IgD-negative memory B cell (primary cell): ENCODE measurements around the gene AWAT1. TPM values are rescaled to one million over a fixed set of nuclear protein-coding genes. Genes with fewer than 3 reads are reported as not detected.
"Not testable (repeated sequence)": the region's sequence is repeated elsewhere in the genome, so short reads cannot be mapped to it uniquely, and the experiment has no call there.

Experiments
- H3K27ac Mint-ChIP-seq, 3 donors: one replicate each; pipeline ENCODE4 v1.8.0; 2020 to 2022; ENCODE audit warnings: mild to moderate bottlenecking in 3 of 3, mixed read lengths in 3 of 3, moderate library complexity in 1 of 3
- H3K27me3 Mint-ChIP-seq: one replicate; pipeline ENCODE4 v1.8.0; 2021; ENCODE audit warnings: mixed read lengths
- H3K36me3 Mint-ChIP-seq: one replicate; pipeline ENCODE4 v1.8.0; 2020; ENCODE audit warnings: mild to moderate bottlenecking, mixed read lengths
- H3K4me1 Mint-ChIP-seq, 3 donors: one replicate each; pipeline ENCODE4 v1.8.0; 2020 to 2022; ENCODE audit warnings: mixed read lengths in 3 of 3, mild to moderate bottlenecking in 1 of 3
- H3K4me3 Mint-ChIP-seq, 4 donors: one replicate each; pipeline ENCODE4 v1.8.0; 2020 to 2022; ENCODE audit warnings: mild to moderate bottlenecking in 4 of 4, mixed read lengths in 4 of 4, moderate library complexity in 3 of 4
- H3K9me3 Mint-ChIP-seq, 3 donors: one replicate each; pipeline ENCODE4 v1.8.0; 2020 to 2021; ENCODE audit warnings: mixed read lengths in 3 of 3, mild to moderate bottlenecking in 1 of 3
- polyA plus RNA-seq: library from polyadenylated mRNA; unstranded; fragments of 300-500 nt; fragmentation: Illumina TruSeq; gene quantifications from one replicate; pipeline ENCODE4 v1.2.3, GENCODE V29; 2021

The AWAT1 gene
- polyA plus RNA-seq, result not detected

DNA sequence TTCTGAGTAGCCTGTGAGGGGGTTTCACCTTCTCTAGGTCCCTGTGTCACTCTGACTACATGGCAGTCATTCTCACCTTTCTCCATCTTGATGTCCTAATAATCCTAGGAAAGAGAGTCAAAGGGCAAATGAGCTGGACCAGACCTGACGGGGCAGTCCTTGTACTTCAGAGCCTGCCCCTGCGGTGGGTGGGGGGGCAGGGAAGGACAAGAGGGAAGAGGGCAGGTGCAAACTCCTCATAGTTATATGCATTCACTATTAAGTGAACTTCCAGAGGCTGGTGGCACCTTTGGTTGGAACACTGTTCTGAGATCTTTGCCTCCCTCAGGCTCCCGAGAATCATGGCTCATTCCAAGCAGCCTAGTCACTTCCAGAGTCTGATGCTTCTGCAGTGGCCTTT is at the start of gene AWAT1:
Gene AWAT1, plus strand, starts transcription at position 301 of the 400 bp plus-strand sequence. Its CDS starts 41 bp downstream, at position 342.
- H3K9me3 Mint-ChIP-seq, result no peaks in the 10 kb centered on the region
- H3K4me3 Mint-ChIP-seq, result no peak within 1 kb of the TSS
- no peaks in the 10 kb centered on the region for H3K27me3 Mint-ChIP-seq
- H3K27ac Mint-ChIP-seq, result peak within 1 kb of the TSS in 1 of 3 donors; percentile 16
- no peaks in the 10 kb centered on the region for H3K4me1 Mint-ChIP-seq
- no peaks in the 10 kb centered on the region for H3K36me3 Mint-ChIP-seq

DNA sequence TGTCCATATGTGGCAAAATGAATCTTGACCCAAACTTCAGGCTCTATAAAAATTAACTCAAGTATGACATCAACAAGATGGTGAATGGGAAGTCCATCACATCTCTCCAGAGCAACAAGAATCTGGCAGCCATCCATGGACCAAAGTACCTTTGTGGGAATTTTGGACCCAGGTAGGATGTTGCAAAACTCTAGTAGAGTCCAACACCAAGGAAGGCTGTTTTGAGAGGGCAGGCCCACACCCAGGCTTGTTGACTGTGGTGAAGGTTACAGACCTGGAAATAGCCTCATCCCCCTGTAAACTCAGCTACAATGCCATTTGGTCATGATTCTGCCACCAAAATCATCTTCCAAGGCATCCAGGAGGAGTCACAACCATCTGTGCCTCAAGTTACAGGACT is 44.2 kb upstream of the AWAT1 start:
- Mint-ChIP-seq H3K27ac (no peak overlapping the region), H3K4me1 (no peaks in the 10 kb centered on the region), H3K4me3 (no peak overlapping the region), H3K27me3 (peaks cover 4% of the 10 kb centered on the region), H3K9me3 (peaks cover 3 to 11% (median 7%) of the 10 kb centered on the region in 3 donors), H3K36me3 (no peaks in the 10 kb centered on the region)

DNA sequence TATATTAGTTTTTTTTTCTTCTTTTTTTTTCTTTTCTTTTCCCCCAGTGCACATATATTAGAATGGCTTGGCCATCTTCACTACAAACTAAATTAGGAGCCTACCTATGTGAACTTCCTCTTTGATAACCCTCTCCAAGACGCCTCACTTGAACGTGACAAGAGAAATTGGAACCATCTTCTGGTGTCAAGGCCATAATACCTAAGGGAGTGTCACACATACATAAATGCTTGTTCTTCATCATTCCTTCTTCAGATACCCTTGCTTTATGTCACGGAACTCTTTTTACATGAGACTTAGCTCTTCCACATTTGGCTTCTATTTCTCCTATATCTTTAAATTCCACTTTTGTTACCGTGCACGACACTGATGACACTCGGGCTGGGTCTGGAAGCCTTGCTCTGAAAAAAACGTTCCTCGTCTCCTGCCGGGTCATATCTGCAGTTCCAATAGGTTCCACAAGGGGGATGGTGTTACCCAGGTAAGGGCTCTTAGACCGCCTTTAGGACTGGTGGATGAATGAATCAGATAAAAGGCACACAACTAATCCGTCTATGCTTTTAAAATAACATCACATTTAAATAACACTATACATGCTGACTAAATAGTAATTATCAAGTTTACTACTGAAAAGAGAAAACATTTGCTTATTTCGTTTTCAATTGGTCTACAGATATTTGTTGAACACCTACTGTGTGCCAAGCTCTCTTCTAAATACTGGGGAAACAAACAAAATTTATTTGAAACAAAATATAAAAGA is 37.3 kb upstream of the AWAT1 start:
- Mint-ChIP-seq H3K4me3 (peak overlapping the region in 1 of 4 donors; percentile 79), H3K36me3 (no peaks in the 10 kb centered on the region), H3K9me3 (peaks cover 0 to 1% (median 0%) of the 10 kb centered on the region in 3 donors), H3K27me3 (peaks cover 2% of the 10 kb centered on the region), H3K27ac (no peak overlapping the region), H3K4me1 (peaks cover 0 to 2% (median 1%) of the 10 kb centered on the region in 3 donors)

DNA sequence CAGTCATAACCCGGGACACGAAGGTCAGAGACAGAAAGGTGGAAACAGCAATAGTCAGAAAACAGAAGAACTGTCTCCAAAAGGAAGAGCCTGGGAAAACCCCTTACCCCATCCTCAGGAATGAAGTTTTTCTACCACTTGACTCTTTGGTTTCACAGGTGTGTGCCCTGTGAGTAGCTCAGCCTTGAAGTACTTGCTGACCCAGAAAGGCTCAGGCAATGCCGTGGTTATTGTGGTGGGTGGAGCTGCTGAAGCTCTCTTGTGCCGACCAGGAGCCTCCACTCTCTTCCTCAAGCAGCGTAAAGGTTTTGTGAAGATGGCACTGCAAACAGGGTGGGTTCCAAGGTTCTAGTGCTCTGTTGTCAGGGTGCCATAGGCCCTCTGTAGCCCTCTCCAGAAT is 32.7 kb upstream of the AWAT1 start:
- Mint-ChIP-seq H3K4me1 (peaks cover 0 to 2% (median 1%) of the 10 kb centered on the region in 3 donors), H3K36me3 (peaks cover 2% of the 10 kb centered on the region), H3K27me3 (peaks cover 2% of the 10 kb centered on the region), H3K27ac (no peak overlapping the region), H3K4me3 (no peak overlapping the region), H3K9me3 (no peaks in the 10 kb centered on the region)

DNA sequence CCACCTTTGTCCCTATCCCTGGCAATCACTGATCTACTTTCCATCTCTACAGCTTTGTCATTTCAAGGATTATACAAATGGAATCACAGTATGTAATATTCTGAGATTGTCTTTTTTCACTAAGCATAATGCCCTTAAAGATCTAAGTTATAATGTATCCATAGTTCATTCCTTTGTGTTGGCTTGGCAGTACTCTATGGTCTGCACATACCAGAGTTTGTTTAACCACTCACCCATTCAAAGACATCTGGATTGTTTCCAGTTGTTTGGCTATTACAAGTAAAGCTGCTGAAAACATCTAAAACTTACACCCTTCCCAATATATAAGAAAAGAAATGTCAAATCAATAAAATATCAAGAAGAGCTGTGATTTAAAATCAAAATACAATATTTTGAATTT is 26.0 kb upstream of the AWAT1 start:
- H3K27me3 Mint-ChIP-seq, result no peaks in the 10 kb centered on the region
- H3K9me3 Mint-ChIP-seq, result peaks cover 0 to 4% (median 0%) of the 10 kb centered on the region in 3 donors
- H3K36me3 Mint-ChIP-seq, result peaks cover 2% of the 10 kb centered on the region
- no peak overlapping the region for H3K27ac Mint-ChIP-seq
- no peaks in the 10 kb centered on the region for H3K4me1 Mint-ChIP-seq
- no peak overlapping the region for H3K4me3 Mint-ChIP-seq

DNA sequence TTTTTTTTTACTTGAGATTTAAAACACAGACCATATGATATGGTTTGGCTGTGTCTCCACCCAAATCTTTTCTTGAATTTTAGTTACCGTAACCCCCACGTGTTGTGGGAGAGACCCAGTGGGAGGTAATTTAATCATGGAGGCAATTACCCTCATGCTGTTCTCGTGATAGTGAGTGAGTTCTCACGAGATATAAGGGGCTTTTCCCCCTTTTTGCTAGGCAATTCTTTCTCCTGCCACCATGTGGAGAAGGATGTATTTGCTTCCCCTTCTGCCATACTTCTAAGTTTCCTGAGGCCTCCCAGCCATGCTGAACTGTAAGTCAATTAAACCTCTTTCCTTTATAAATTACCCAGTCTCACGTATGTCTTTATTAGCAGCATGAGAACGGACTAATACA is 24.9 kb upstream of the AWAT1 start:
- H3K4me1 Mint-ChIP-seq, H3K36me3 Mint-ChIP-seq, H3K27me3 Mint-ChIP-seq, H3K9me3 Mint-ChIP-seq, H3K27ac Mint-ChIP-seq, H3K4me3 Mint-ChIP-seq: not testable (repeated sequence)

DNA sequence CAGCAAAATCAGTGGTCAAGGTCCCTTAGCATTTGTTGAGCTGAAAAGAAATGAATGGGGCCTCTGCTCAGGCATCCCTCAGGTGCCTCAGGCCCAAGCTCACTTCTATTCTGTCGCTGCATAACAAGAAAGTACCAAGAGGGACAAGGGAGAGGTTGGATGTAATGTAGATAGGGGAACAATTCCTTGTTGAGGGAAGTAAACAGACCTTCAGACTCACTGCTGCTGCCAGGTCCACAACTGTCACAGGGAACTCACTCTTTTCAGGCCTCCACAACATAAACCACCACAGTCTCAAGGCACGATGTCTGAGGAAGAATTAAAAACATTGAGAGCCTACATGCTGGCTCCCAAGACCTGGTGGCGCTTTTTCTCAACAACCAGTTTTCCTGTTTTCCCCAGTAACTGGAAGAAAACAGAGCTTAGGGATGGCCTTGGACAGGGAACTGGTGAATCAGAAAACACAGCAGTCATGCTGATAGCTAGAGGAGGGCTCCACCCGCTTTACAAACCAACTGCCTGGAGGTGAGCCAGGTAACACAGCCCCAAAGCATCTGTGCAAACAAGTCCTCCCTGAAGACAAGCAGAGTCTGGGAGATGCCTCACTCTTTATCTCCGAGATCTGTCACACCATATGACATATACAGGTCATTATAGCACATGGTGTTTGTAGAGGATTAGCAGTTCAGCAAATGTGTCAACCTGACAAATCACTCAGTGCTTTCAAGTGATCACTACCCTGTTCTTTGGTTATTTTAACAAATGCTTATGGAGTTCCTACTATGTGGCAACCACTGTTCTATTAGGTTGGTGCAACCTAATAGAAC is 14.3 kb upstream of the AWAT1 start:
- Mint-ChIP-seq H3K9me3 (no peaks in the 10 kb centered on the region), H3K27ac (no peak overlapping the region), H3K4me3 (no peak overlapping the region), H3K4me1 (no peaks in the 10 kb centered on the region), H3K27me3 (peaks cover 10% of the 10 kb centered on the region), H3K36me3 (no peaks in the 10 kb centered on the region)

DNA sequence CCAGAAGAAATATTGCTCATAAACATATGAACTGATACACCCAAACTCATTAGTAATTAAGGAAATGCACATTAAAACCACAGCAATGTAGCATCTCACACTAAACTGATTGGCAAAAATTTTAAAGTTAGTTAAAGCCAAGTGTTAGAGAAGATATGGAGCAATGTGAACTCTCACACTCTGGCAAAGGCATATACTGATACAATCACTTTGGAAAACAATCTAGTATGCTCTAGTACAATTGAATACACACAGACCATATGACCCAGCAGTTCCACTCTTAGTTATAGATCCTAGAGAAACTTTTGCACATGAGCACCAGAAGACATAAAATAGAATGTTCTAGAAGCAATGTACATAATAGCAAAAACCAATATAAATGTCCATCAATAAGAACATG is 8.4 kb upstream of the AWAT1 start:
- H3K36me3 Mint-ChIP-seq, result no peaks in the 10 kb centered on the region

DNA sequence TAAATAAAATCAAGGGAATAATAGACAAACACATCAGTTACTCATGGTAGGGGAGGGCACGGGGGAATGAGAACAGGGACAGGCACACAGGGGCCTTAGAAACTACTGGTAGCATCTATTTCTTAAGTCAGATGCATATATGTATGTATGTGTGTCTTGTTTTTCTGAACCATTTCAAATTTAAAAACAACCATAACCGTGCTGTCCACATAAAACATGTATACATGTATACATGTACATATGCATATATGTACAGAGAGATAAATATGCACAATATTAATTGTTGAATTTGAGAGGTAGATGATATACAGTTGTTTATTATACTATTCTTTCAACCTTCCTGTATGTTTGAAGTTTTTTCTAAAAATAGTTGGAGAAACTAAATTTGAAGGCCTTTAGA is 7.8 kb upstream of the AWAT1 start:
- no peaks in the 10 kb centered on the region for H3K9me3 Mint-ChIP-seq
- H3K36me3 Mint-ChIP-seq, result no peaks in the 10 kb centered on the region
- H3K27ac Mint-ChIP-seq, result peak overlapping the region in 1 of 3 donors; percentile 17
- no peaks in the 10 kb centered on the region for H3K4me1 Mint-ChIP-seq
- peaks cover 2% of the 10 kb centered on the region for H3K27me3 Mint-ChIP-seq
- no peak overlapping the region for H3K4me3 Mint-ChIP-seq

More for the DNA sequence above, 8.4 kb upstream of the AWAT1 start:
- Mint-ChIP-seq H3K27ac (no peak overlapping the region), H3K27me3 (peaks cover 2% of the 10 kb centered on the region), H3K4me3 (no peak overlapping the region), H3K9me3 (no peaks in the 10 kb centered on the region), H3K4me1 (no peaks in the 10 kb centered on the region)

DNA sequence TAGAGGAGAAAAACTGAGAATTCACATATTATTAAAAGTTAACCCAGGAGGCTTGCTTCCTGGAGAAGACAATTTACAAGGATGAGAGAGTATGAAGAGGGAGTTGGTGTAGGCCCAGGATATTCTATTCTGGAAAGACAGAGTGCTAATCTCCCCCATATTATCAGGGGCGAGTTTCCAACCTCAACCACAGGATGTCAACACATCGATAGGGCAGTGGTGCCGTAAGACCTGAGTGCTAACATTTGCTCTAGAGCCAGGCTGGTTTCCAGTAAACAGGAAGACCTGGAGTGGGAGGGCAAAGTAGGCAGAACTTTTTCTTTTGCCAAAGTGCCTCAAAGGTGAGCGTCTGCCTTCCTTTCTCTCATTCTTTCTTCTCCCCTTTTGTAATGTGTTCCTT is 2.8 kb upstream of the AWAT1 start:
- no peak overlapping the region for H3K4me3 Mint-ChIP-seq
- no peaks in the 10 kb centered on the region for H3K4me1 Mint-ChIP-seq
- no peak overlapping the region for H3K27ac Mint-ChIP-seq
- no peaks in the 10 kb centered on the region for H3K27me3 Mint-ChIP-seq
- no peaks in the 10 kb centered on the region for H3K36me3 Mint-ChIP-seq
- no peaks in the 10 kb centered on the region for H3K9me3 Mint-ChIP-seq

DNA sequence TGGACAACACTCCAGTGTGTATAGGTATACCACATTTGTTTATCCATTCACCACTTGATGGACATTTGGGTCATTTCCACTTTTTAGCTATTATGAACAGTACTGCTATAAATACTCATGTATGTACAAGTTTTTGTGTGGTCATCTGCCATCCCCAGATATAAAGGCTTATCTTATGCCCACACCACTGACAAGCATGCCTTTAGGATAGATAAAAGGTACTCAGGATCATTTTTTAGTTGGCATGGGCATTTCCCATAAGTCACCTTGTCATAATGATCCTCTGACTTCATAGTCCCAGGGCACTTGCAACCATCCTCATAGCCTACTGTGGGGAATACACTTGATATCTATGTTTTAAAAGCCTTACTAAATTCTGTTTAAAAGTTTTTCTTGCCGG is 6.3 kb downstream of the AWAT1 start:
- H3K27me3 Mint-ChIP-seq, result no peaks in the 10 kb centered on the region
- H3K27ac Mint-ChIP-seq, result peak overlapping the region in 1 of 3 donors; percentile 53
- H3K36me3 Mint-ChIP-seq, result peaks cover 1% of the 10 kb centered on the region
- no peak overlapping the region for H3K4me3 Mint-ChIP-seq
- H3K4me1 Mint-ChIP-seq, result no peaks in the 10 kb centered on the region
- no peaks in the 10 kb centered on the region for H3K9me3 Mint-ChIP-seq

DNA sequence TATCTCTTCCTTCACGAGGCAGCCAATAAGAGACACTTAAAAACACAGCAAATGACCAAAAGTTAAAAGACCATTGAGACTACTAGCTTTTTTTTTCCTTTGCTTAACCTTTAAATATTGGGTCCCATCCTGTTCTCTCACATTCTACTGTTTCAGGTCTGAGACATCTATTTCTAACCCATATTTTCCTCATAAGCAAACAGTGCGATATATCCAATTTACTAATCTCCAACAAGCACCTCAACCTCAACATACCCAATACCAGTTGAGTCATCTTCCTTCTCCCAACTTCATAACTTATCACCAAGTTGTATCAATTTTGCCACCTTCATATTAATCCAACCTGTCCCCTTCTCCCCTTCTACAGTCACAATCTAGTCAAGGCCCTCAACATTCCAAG is 7.0 kb downstream of the AWAT1 start:
- Mint-ChIP-seq H3K27ac (no peak overlapping the region), H3K27me3 (no peaks in the 10 kb centered on the region), H3K9me3 (no peaks in the 10 kb centered on the region), H3K4me1 (no peaks in the 10 kb centered on the region), H3K36me3 (peaks cover 1% of the 10 kb centered on the region), H3K4me3 (no peak overlapping the region)

DNA sequence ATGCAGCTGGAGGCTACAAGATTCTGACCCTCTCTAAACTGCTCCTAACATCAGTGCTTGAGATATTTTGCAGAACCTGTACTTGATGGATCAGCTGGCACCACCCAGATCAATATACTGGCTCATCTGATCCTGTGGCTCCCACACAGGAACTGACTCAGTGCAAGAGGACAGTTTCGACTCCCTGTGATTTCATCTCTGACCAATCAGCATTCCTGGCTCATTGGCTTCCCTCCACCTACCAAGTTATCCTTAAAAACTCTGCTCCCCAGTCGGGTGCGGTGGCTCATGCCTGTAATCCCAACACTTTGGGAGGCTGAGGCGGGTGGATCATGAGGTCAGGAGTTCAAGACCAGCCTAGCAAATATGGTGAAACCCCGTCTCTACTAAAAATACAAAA is 9.1 kb downstream of the AWAT1 start:
- H3K4me1 Mint-ChIP-seq, H3K9me3 Mint-ChIP-seq, H3K27ac Mint-ChIP-seq, H3K4me3 Mint-ChIP-seq, H3K27me3 Mint-ChIP-seq, H3K36me3 Mint-ChIP-seq: not testable (repeated sequence)

DNA sequence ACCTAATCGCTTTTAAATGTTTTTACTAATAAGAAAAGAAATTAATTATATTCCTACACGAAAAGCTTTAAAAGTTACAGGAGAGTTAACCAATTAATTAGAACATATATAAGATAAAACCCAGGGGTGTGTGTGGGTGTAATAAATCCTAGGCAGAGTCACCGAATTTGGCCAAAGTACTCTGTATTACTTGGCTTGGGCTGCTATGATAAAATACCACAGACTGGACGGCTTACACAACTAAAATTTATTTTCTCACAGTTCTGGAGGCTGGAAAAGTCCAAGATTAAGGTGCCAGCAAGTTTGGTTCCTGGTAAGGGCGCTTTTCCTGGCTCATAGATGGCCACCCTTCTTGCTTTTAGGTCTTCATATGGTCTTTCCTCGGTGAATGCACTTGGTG is 10.4 kb downstream of the AWAT1 start:
- Mint-ChIP-seq H3K27ac (no peak overlapping the region), H3K27me3 (no peaks in the 10 kb centered on the region), H3K4me1 (no peaks in the 10 kb centered on the region), H3K9me3 (no peaks in the 10 kb centered on the region), H3K36me3 (peaks cover 1% of the 10 kb centered on the region), H3K4me3 (no peak overlapping the region)

DNA sequence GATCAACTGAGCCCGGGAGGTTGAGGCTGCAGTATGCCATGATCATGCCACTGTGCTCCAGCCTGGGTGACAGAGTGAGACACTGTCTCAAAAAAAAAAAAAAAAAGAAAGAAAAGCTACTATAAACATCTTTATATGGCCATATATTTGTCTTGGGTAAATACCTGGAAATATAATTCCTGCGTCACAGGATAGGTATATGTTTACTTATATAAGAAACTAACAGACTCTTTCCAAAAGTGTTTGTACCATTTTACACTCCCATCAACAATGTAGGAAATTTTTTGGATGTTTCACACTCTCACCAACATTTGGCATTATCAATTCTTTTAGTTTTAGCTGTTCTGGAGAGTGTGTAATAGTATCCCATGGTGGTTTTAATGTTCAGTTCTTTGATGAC is 12.8 kb downstream of the AWAT1 start:
- Mint-ChIP-seq H3K4me3 (no peak overlapping the region), H3K36me3 (peaks cover 1% of the 10 kb centered on the region), H3K4me1 (no peaks in the 10 kb centered on the region), H3K27ac (no peak overlapping the region), H3K9me3 (no peaks in the 10 kb centered on the region), H3K27me3 (no peaks in the 10 kb centered on the region)

DNA sequence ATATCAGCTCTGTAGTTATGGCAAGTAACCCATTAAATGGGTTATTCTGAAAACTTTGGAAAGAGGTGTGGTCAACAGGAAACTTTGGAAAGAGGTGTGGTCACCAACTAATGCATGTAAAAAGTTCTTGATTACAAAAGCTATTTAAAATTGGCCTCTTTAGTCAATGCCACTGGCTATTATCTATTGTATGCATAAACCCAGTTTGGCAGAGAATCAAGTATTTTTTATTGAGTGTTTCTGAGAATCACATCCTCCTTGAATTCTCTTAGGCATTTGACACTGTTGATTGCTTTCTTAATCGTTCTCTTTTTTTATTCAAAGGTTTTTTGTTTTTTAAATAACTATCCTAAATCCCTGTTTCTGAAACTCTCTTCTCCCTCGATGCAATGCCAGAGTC is 18.0 kb downstream of the AWAT1 start:
- Mint-ChIP-seq H3K27ac (no peak overlapping the region), H3K36me3 (no peaks in the 10 kb centered on the region), H3K27me3 (no peaks in the 10 kb centered on the region), H3K4me3 (no peak overlapping the region), H3K9me3 (no peaks in the 10 kb centered on the region), H3K4me1 (no peaks in the 10 kb centered on the region)
